ENCODE results near the gene C1orf50. TPM values are rescaled to one million over a fixed set of nuclear protein-coding genes. Genes with fewer than 3 reads are reported as not detected.

Gene C1orf50
- total and polyA plus RNA-seq, 2 donors from 2014 or later, result 7.5 to 14.6 TPM

DNA sequence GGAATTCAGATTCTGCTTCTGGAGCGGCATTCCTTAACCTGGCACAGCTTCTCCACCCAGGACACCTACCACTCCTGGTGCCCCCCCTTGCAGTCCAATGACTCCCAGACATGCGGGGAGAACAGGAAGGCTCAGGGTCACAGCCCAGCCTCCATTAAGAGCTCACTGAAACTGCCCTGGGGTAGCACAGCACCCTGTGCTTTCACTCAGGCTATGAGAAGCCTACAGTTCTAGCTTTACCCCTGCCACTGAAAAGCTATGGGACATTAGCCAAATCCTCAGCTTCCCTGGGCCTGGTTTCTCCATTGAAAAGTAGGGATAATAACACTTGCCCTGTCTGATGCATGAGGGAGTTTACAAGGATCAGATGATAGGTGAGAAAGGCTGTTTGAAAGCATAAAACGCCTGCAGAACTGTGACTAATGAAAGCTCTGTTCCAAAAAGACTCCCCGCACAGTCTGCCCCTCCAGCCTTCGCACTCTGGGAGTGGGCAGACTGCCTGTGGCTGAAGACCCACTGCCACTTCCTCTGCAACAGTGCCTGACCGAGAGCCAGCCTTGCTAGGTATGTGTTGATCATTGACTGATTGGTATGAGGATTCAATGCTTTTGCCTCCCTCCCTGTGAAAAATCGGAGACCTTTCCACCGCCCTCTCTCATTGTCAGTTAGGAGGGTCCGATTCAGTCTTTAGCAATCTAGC lies 24.3 kb upstream of the C1orf50 start:
- intact Hi-C loops (cut with DNase I), result loop anchor here (10.0 kb wide), 1 partner anchor 158 kb away; no protein-coding TSS in a partner anchor
- no peak for FAIRE-seq
- H3K27me3 ChIP-seq (ENCODE audit: control insufficient read depth, insufficient read depth, low read length), result no peaks in the 10 kb centered on the region

DNA sequence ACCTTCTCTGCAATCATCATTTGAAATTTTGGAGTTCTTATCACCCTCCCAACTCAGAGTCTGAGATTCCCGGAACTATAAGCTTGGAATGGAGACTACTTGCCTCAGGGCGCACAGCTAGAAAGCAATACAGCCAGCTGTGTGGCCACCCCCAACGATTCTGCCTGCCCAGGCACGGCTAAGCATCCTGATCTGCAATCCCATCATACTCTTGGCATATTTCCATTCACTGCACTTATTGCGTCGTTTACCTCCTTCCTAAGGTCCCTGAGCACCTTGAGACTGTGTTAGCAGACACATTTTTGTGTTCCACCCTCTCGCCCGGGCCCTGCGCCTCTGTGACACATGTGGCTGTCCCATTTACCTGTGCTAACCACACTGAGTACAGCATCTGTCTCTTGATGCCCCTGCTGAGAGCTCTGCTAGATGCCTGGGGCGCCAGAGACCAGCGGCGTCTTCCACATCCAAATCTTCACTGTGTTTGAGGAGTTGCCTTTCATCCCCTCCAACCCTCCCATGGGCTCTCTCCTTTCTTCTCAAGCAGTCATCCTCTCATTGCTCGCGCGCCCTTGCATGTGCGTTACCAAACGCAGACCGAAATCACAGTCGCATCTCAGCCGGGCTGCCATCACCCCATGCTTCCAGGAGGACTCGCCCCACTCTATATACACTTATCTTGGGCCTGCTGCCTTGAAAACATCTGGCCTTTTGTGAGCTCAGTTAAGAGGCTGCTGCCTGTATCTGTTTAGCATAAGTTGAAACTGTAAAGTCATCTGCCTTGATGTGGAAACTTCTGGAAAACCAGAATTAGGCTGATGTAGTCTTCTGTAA lies 23.5 kb upstream of the C1orf50 start:
- DNase-seq (peak in 4 of 5 donors; percentile 51 to 58 (median 56)), FAIRE-seq (no peak)
- Histone ChIP-seq H3K4me3 (ENCODE audit: low read length in 3 of 3) (no peak overlapping the region), H3K4me1 (ENCODE audit: control insufficient read depth in 2 of 3, insufficient read depth in 2 of 3, low read depth in 1 of 3, low read length in 3 of 3) (peaks cover 0 to 8% (median 3%) of the 10 kb centered on the region in 3 donors), H3K27me3 (ENCODE audit: control insufficient read depth, insufficient read depth, low read length) (no peaks in the 10 kb centered on the region), H3K36me3 (ENCODE audit: control insufficient read depth in 2 of 3, insufficient read depth in 3 of 3, low read length in 3 of 3) (peaks cover 0 to 10% (median 4%) of the 10 kb centered on the region in 3 donors), H3K9ac (ENCODE audit: low read length in 3 of 3) (no peak overlapping the region), H3K27ac (ENCODE audit: low read depth in 2 of 2, low read length in 2 of 2) (no peak overlapping the region), H3K9me3 (ENCODE audit: control insufficient read depth in 2 of 3, insufficient read depth in 1 of 3, low read length in 3 of 3) (no peaks in the 10 kb centered on the region)
- TF ChIP-seq, protein P1, sequence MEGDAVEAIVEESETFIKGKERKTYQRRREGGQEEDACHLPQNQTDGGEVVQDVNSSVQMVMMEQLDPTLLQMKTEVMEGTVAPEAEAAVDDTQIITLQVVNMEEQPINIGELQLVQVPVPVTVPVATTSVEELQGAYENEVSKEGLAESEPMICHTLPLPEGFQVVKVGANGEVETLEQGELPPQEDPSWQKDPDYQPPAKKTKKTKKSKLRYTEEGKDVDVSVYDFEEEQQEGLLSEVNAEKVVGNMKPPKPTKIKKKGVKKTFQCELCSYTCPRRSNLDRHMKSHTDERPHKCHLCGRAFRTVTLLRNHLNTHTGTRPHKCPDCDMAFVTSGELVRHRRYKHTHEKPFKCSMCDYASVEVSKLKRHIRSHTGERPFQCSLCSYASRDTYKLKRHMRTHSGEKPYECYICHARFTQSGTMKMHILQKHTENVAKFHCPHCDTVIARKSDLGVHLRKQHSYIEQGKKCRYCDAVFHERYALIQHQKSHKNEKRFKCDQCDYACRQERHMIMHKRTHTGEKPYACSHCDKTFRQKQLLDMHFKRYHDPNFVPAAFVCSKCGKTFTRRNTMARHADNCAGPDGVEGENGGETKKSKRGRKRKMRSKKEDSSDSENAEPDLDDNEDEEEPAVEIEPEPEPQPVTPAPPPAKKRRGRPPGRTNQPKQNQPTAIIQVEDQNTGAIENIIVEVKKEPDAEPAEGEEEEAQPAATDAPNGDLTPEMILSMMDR (IDR thresholded peaks at IDR 0.05; ENCODE audit: borderline replicate concordance, extremely low read depth, insufficient read depth), result no peak
- intact Hi-C loops (cut with DNase I), result loop anchor here (10.0 kb wide), 1 partner anchor 159 kb away; no protein-coding TSS in a partner anchor

More for the DNA sequence above, 24.3 kb upstream of the C1orf50 start:
- Histone ChIP-seq H3K9me3 (ENCODE audit: control insufficient read depth in 2 of 3, insufficient read depth in 1 of 3, low read length in 3 of 3) (no peaks in the 10 kb centered on the region), H3K27ac (ENCODE audit: low read depth in 2 of 2, low read length in 2 of 2) (no peak overlapping the region), H3K9ac (ENCODE audit: low read length in 3 of 3) (no peak overlapping the region), H3K4me1 (ENCODE audit: control insufficient read depth in 2 of 3, insufficient read depth in 2 of 3, low read depth in 1 of 3, low read length in 3 of 3) (peaks cover 0 to 8% (median 3%) of the 10 kb centered on the region in 3 donors), H3K36me3 (ENCODE audit: control insufficient read depth in 2 of 3, insufficient read depth in 3 of 3, low read length in 3 of 3) (peaks cover 0 to 7% (median 1%) of the 10 kb centered on the region in 3 donors), H3K4me3 (ENCODE audit: low read length in 3 of 3) (no peak overlapping the region)
- no peak for DNase-seq
- TF ChIP-seq, protein P1 (IDR thresholded peaks at IDR 0.05; ENCODE audit: borderline replicate concordance, extremely low read depth, insufficient read depth), result no peak

DNA sequence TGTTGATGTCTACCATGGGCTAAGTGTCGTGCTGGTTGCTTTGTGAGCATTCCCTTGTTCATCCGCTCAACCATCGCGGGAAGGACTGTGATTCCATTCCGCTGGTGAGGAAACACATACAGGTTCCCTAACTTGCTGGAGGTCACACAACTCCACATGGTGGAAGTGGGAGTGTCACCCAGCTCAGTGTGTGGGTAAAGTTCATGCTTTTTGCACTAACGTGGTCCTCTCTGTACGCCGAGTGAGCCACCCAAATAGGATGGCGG lies 23.0 kb upstream of the C1orf50 start:
- Histone ChIP-seq H3K4me1 (ENCODE audit: control insufficient read depth in 2 of 3, insufficient read depth in 2 of 3, low read depth in 1 of 3, low read length in 3 of 3) (peaks cover 0 to 8% (median 3%) of the 10 kb centered on the region in 3 donors), H3K36me3 (ENCODE audit: control insufficient read depth in 2 of 3, insufficient read depth in 3 of 3, low read length in 3 of 3) (peaks cover 0 to 12% (median 4%) of the 10 kb centered on the region in 3 donors), H3K27ac (ENCODE audit: low read depth in 2 of 2, low read length in 2 of 2) (no peak overlapping the region), H3K9me3 (ENCODE audit: control insufficient read depth in 2 of 3, insufficient read depth in 1 of 3, low read length in 3 of 3) (no peaks in the 10 kb centered on the region), H3K9ac (ENCODE audit: low read length in 3 of 3) (no peak overlapping the region), H3K27me3 (ENCODE audit: control insufficient read depth, insufficient read depth, low read length) (no peaks in the 10 kb centered on the region), H3K4me3 (ENCODE audit: low read length in 3 of 3) (no peak overlapping the region)
- DNase-seq, result no peak
- TF ChIP-seq, protein P1 (IDR thresholded peaks at IDR 0.05; ENCODE audit: borderline replicate concordance, extremely low read depth, insufficient read depth), result no peak
- FAIRE-seq, result no peak
- intact Hi-C loops (cut with DNase I), result loop anchor here (10.0 kb wide), 1 partner anchor 159 kb away; no protein-coding TSS in a partner anchor
